ENCODE measurements around the gene AHNAK.

GRCh38 chr11:62507125-62507422, 39.5 kb downstream of the AHNAK start:
- no peak for TF ChIP-seq CTCF (IDR thresholded peaks at IDR 0.05; ENCODE audit: low read length)
- TF ChIP-seq EZH2 (IDR thresholded peaks at IDR 0.05; ENCODE audit: borderline replicate concordance, low read length) = no peak
